Cardiac fibroblast (primary cell): Measurements from ENCODE around the gene SLC6A8.

Source experiments
- DNase-seq, 2 donors: peaks; one replicate each; pipeline versions ENCODE4 v3.0.0 to v3.0.0-alpha.2; 2010; ENCODE audit warnings: low read depth in 2 of 2
- H3K4me3 ChIP-seq, 2 donors: replicated peaks in 1 of 2; 1 replicate in 1 of 2; 2 replicates in 1 of 2; pipeline ENCODE4 v1.5.1; 2011; ENCODE audit warnings: low read depth in 2 of 2, low read length in 2 of 2, mild to moderate bottlenecking in 2 of 2, moderate library complexity in 1 of 2
- TF ChIP-seq, protein P1 (sequence below): IDR thresholded peaks from one replicate; pipeline ENCODE4 v1.5.1; 2011; ENCODE audit warnings: low read depth, mild to moderate bottlenecking, low read length, inconsistent platforms

The SLC6A8 gene

DNA sequence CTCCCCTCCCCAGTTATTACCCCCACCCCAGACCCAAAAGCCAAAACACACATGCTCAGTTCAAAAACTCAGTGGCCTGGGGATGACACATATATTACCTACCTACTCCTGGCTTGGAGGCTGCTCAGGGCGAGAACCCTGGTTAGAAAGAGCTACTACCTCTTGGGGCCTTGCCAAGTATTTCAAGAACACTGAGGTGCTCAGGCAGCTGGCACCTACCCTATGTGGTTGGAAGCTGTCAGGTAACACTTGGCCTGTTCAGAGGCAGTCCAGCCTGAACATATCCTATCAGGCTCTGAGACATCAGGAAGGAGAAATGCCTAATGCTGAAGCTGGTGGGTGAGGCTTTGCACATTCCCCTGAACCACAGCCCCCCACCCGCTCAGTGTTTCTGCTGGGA lies 31.5 kb downstream of the SLC6A8 start:
- TF ChIP-seq, protein P1, sequence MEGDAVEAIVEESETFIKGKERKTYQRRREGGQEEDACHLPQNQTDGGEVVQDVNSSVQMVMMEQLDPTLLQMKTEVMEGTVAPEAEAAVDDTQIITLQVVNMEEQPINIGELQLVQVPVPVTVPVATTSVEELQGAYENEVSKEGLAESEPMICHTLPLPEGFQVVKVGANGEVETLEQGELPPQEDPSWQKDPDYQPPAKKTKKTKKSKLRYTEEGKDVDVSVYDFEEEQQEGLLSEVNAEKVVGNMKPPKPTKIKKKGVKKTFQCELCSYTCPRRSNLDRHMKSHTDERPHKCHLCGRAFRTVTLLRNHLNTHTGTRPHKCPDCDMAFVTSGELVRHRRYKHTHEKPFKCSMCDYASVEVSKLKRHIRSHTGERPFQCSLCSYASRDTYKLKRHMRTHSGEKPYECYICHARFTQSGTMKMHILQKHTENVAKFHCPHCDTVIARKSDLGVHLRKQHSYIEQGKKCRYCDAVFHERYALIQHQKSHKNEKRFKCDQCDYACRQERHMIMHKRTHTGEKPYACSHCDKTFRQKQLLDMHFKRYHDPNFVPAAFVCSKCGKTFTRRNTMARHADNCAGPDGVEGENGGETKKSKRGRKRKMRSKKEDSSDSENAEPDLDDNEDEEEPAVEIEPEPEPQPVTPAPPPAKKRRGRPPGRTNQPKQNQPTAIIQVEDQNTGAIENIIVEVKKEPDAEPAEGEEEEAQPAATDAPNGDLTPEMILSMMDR: no peak
- no peak for DNase-seq
- no peak overlapping the region for H3K4me3 ChIP-seq

DNA sequence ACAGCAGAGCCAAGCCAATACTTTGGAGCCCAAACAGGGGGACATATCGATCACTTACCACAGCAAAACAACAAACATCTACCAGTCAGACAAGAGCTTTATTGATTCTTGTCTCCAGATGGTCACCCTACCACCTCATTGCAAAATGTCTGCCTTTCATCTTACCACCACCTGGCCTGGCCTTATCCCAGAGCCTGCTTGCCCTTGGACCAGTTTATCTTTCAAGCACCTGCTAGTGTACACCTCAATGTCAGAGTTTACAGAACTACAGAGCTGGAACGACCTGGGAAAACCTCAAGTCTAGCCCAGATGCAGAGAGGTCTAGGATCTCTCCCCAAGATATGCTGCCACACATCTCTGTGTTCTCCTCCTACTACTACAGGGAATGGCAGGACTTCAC lies 32.0 kb downstream of the SLC6A8 start:
- DNase-seq: no peak
- TF ChIP-seq, protein P1: no peak
- H3K4me3 ChIP-seq: no peak overlapping the region

DNA sequence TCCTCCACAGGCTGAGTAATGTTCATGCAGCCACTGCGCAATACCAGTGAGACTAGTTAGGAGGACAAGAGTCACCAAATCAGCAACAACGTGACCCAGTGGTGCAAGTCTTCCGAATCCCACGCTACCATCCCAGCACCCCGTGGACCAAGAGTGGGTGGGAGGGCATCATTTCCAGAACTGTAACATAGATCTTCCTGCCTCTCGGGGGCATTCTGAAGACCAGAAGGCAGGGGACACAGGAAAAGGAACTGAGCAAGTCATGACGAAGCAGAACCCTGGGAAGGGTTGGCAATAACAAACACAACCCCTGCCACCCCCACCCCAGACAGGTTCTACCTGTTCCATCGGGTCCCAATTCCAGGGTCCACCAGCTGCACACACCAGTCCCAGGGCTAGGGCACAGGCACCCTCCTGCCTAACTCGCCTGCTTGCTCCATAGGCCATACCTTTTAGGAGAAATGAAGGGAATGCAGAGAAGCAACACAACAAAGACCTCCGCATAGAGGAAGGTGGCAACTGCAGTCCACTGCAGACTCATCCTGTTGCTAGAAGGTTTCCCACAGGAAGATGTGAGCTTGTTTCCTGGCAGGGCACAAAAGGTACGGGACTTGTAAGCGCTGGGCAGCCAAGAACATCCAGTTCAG lies 35.1 kb downstream of the SLC6A8 start:
- H3K4me3 ChIP-seq: peak overlapping the region; percentile 65 to 66
- DNase-seq: peak in 1 of 2 donors; percentile 32
- TF ChIP-seq, protein P1: no peak

DNA sequence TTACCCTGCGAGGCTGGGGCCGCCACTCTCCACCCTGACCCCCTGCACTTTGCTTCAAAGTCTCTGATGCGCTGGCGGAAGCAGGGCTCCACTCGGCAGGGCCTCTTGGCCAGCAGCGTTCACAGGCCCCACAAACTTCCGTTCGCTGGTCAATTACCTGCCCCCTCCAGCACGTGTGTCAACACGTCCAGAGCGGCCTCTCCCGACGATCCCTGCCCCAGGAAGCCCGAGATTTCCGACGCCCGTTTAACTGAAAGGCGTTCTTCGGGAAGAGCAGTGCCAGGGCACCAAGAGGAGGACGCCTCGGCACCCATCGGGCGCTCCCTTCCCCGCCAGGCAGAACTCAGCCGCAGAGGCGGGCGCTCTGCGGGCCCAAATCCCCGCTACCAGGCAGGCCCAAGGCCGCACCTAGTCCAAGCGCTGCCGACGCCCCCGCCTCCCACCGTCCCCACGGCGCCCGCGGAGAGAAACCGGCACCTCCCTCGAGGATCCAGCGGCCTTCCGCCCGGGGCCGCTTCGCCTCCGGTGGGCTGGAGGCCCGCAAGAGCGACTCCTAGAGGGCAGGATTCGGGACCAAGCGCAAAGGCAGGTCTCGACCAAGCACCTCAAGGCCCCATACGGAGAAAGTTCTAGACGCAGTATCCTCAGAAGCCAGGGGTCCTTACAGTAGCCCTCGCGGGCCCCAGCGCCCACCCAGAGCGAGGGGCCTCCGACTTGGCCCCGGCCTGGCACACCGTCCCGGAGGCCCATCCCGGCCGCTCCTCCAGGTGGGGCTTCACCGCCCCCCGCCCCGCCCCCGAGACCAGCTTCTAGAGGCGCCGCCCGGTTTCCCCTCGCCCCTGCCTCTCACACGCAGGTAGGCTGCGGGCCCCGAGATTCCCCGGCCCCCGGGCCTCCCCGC lies 35.9 kb downstream of the SLC6A8 start:
- TF ChIP-seq, protein P1: peak; percentile 34
- peak; percentile 41 to 46 for DNase-seq
- H3K4me3 ChIP-seq: peak overlapping the region; percentile 65 to 66

DNA sequence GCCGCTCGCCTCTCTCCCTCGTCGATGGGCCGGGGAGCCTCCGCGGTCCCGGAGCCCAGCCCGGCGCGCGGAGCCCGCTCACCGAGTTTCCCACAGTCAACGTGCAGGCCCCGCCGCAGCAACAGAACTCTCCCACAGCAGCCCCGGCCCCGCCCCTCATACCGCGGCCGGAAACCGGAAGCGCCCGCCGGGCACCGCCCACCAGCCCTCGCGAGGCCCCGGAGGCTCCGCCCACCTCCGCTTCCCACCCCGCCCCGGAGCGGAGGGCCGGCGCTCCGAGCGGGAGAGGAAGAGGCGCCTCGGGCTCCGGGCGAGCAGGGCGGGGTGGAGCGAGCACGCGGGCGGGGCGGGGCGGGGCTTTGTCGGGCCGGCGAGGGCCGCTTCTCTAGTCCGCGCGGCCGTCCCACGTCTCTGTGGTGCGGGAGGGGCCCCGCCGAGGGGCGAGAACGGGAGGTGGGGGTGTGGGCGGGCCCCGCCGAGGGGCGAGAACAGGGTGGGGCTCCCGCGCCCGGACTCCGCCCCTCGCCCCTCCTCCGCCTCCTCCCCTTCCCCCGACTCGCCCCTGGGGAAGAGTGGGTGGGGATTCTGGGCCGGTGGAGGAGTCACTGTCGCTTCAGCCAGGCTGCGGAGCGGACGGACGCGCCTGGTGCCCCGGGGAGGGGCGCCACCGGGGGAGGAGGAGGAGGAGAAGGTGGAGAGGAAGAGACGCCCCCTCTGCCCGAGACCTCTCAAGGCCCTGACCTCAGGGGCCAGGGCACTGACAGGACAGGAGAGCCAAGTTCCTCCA lies 36.7 kb downstream of the SLC6A8 start, which contains the start of the genes ABCD1 and BCAP31:
TSS of gene ABCD1 (plus strand) at position 605 of the 787 bp plus-strand sequence. CDS start 411 bp downstream, outside the sequence.
TSS of gene BCAP31 (minus strand) at position 136 of the 787 bp plus-strand sequence. CDS start 1,143 bp downstream, outside the sequence.
- TF ChIP-seq, protein P1: no peak
- DNase-seq: peak; percentile 83 to 93
- peak within 1 kb of the TSS; percentile 65 to 66 for H3K4me3 ChIP-seq

DNA sequence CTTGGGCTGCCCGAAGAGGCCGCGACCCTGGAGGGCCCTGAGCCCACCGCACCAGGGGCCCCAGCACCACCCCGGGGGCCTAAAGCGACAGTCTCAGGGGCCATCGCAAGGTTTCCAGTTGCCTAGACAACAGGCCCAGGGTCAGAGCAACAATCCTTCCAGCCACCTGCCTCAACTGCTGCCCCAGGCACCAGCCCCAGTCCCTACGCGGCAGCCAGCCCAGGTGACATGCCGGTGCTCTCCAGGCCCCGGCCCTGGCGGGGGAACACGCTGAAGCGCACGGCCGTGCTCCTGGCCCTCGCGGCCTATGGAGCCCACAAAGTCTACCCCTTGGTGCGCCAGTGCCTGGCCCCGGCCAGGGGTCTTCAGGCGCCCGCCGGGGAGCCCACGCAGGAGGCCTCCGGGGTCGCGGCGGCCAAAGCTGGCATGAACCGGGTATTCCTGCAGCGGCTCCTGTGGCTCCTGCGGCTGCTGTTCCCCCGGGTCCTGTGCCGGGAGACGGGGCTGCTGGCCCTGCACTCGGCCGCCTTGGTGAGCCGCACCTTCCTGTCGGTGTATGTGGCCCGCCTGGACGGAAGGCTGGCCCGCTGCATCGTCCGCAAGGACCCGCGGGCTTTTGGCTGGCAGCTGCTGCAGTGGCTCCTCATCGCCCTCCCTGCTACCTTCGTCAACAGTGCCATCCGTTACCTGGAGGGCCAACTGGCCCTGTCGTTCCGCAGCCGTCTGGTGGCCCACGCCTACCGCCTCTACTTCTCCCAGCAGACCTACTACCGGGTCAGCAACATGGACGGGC lies 37.5 kb downstream of the SLC6A8 start:
- peak overlapping the region; percentile 39 to 46 for H3K4me3 ChIP-seq
- no peak for DNase-seq
- TF ChIP-seq, protein P1: no peak
